HG03095 (cell line): ENCODE results near the gene ITPR1.

ENCODE experiments used
- ATAC-seq: cut with Tn5 transposase; IDR thresholded peaks from one replicate; pipeline ENCODE4 v1.9.1; 2021; ENCODE audit warnings: moderate library complexity; ENCODE audit not compliant: unreplicated experiment

ITPR1 gene

GRCh38 chr3:4865714-4866113 is 372.6 kb downstream of the ITPR1 start:
- no peak for ATAC-seq

DNA sequence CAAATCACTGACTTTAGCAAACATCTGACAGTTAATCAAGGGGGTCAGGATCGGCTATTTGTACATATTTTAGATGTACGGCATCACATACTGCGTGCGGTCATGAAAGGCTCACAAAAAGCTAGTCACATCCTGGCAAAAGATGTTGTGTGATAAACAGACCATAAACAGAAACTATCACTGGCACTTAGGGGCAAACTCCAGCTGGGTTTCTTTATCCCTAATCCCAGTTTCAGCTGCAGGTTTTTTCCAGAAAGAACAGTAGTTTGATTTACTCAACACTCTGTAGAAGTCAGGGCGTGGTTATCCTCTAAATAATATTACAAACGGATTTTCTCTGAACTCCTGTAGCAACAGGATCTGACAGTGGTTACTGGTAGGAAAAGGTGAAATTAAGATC is 373.7 kb downstream of the ITPR1 start:
- ATAC-seq: no peak

GRCh38 chr3:4877173-4877787 is 384.1 kb downstream of the ITPR1 start:
- no peak for ATAC-seq

DNA sequence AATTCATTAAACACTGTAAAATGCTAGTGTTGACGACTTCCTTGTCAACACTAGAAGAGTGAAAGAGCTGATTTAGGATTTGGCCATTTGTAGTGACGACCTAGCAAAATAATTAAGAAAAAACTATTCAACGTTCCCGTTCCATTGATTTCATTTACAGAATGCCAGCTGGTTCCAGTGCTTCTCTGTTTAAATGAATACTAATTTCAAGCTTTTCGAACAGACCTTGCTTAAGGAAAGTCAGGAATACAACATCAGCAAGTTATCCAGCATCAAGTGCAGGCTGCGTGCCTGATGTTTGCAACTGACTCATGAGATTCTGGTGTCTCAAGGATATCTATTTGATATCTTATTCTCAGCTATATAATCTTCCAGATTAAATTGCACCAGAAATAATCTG is 387.7 kb downstream of the ITPR1 start:
- no peak for ATAC-seq

GRCh38 chr3:4882548-4882947 is 389.4 kb downstream of the ITPR1 start:
- no peak for ATAC-seq

- ATAC-seq: no peak
Measured at GRCh38 chr3:4883011-4883410, 389.9 kb downstream of the ITPR1 start.

GRCh38 chr3:4884888-4885287 is 391.7 kb downstream of the ITPR1 start:
- no peak for ATAC-seq

GRCh38 chr3:4885316-4885715 is 392.2 kb downstream of the ITPR1 start:
- no peak for ATAC-seq

DNA sequence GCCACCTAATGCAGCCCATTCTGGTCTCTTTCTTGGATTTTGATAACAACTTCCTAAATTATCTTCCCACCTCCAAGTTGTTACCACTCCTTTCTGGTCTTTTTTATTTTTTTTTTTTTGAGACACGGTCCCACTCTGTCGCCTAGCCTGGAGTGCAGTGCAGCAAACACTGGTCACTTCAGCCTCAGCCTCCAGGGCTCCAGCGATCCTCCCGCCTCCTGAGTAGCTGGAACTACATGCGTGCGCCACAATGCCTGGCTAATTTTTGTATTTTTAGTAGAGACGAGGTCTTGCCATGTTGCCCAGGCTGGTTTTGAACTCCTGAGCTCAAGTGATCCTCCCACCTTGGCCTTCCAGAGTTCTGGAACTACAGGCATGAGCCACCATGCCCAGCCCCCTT is 393.3 kb downstream of the ITPR1 start:
- no peak for ATAC-seq

DNA sequence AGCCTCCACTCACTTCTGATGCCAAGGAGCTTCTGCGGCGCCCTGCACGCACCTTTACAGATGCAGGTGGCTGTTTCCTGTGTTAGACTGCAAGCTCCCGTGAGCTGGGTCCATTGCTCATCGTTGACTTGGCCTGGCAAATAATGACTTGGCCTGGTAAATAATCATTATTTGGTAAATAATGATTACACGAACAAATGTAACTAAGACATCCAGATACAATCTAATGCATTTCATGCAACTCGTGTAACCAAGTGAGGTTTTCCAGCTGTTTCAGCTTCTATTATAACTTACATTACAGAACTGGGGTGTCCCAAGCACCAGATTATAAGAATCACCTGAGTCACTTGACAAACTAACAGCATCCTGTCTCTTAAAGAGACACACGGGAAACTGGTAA is 394.0 kb downstream of the ITPR1 start:
- ATAC-seq: no peak

DNA sequence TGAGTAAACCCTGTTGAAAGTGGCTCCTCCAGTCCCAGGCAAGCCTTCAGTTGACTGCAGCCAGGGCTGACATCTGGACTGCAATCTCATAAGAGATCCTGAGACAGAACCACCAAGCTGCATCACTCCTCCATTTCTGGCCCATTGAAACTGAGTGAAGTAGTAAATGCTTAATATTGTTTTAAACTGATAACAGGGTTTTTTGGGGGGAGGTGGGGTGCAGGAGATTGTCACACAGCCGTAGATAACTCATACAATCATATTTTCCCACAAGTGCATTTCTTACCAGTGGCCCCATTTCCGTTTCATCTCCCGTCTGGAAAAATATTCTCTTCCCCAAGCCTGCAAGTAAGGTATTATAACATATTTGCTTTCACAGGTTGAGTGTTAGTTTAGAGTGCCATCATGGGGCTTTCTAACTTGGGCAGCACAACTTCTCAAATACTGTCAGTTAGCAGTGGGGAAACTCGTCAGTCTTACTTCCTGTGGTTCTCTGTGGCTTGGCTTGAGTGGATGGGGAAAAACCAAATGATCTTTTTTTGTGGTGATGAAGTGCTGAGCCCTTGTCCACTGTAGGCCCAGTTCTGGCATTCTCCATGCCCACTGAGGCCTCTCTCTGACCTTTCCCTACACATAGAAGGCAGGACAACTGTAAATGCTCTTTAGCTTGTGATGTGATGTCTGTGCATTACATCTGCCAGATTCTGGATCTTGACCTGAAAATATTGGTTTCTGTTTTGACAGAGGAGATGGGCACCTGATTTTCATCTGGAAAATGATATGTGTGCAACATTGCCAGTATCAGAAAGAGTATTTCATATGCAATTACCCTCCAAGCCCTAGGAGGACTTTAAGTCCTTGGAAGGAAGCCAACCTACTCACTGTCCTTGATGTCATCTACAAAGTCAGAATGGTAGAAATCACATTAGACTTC is 396.0 kb downstream of the ITPR1 start:
- peak; percentile 87 for ATAC-seq

DNA sequence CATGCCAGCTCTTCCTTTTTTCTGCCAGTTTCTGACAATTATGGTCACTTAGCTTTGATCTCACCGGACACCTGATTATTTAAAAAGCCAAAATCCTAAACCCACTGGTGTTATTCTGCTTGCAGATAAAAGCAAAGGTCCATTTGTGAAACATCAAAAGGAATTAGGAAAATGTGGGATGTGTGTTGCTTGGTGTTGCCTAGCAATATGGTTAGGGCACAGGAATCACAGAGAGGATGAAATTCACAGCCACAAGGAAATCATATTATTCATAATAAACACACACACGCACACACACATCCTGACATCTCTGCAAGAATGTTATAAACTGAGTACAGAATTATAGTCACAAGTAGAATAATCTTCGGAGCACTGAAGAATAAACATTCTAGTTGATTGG is 396.7 kb downstream of the ITPR1 start:
- no peak for ATAC-seq

DNA sequence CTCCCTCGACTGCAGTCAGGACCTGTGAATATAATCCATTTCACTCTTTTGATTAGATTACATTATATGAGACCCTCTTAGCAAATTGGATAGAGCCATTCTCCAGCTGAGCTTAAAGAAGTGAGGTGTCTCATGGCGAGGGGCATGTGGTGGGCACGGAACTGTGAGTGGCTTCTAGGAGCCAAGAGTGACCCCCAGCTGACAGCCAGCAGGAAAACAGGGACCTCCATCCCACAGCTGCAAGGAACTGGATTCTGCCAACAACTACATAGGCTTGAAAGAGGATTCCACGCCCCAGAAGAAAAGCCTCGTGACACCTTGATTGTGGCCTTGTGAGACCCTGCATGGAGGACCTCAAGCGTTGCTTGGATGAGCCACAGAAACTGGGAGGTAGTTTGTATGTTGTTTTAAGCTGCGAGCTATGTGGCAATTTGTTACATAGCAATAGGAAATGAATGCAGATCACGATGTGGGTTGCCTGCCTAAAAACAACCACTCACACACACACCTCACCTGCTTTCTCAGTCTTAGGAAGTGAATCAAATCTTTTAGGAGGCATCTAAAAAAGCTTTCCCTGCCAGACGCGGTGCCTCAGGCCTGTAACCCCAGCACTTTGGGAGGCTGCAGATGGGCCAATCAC is 401.9 kb downstream of the ITPR1 start:
- no peak for ATAC-seq

DNA sequence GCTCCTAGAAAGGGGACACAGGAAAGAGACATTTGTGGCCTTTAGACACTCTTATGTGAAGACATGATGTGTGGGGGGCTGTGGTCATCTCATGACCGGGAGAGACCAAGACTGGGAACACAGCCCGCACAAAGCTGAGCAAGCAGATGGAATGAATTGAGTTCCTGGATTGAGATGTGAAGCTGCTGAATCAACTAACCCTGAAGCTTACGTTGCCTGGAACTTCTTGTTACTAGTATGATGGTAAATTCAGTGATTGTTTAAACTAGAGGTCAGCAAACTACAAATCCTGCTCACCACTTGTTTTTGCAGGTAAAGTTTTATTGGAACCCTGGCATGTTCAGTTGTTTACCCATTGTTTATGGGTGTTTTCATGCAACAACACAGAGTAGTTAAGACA is 402.7 kb downstream of the ITPR1 start:
- ATAC-seq: no peak
